GM12873 (cell line): ENCODE measurements around the gene QSER1.

Source experiments
- CTCF ChIP-seq: IDR thresholded peaks from 2 replicates; pipeline ENCODE4 v1.5.1; 2012; ENCODE audit warnings: low read depth, mild to moderate bottlenecking, moderate library complexity, low read length, control low read depth; ENCODE audit not compliant: insufficient read depth; ENCODE audit errors: missing control alignments

The QSER1 gene

GRCh38 chr11:32939046-32939445 is 46.4 kb downstream of the QSER1 start:
- no peak for TF ChIP-seq CTCF

- TF ChIP-seq CTCF, result no peak
These were observed 47.3 kb downstream of the QSER1 start for GRCh38 chr11:32939866-32940265.

GRCh38 chr11:32940865-32941264 is 48.3 kb downstream of the QSER1 start:
- no peak for TF ChIP-seq CTCF

- TF ChIP-seq CTCF, result no peak
These were observed 55.4 kb downstream of the QSER1 start for GRCh38 chr11:32947978-32948377.

GRCh38 chr11:32949739-32950138 is 57.1 kb downstream of the QSER1 start:
- no peak for TF ChIP-seq CTCF

- no peak for TF ChIP-seq CTCF
These were observed 59.8 kb downstream of the QSER1 start for GRCh38 chr11:32952421-32952820.

GRCh38 chr11:32953700-32954099 is 61.1 kb downstream of the QSER1 start:
- TF ChIP-seq CTCF, result no peak
